Progenitor cell of endocrine pancreas (in vitro differentiated cells): ENCODE data around the gene POU6F1. TPM values are rescaled to one million over a fixed set of nuclear protein-coding genes. Genes with fewer than 3 reads are reported as not detected.
A peak's percentile ranks its signal among the peaks of the same experiment; 100 is the strongest.

Experiments used
- DNase-seq: peaks from one replicate; pipeline ENCODE4 v3.0.0; 2021; ENCODE audit warnings: low spot score; ENCODE audit not compliant: unreplicated experiment
- H3K27ac Mint-ChIP-seq: 2 replicates; pipeline ENCODE4 v1.8.0; 2021; ENCODE audit warnings: mild to moderate bottlenecking, moderate library complexity, mixed read lengths
- H3K27me3 Mint-ChIP-seq: 2 replicates; pipeline ENCODE4 v1.8.0; 2021; ENCODE audit warnings: mixed read lengths
- H3K36me3 Mint-ChIP-seq: 2 replicates; pipeline ENCODE4 v1.8.0; 2022; ENCODE audit warnings: mixed read lengths; ENCODE audit not compliant: insufficient read depth
- H3K4me1 Mint-ChIP-seq: 2 replicates; pipeline ENCODE4 v1.8.0; 2021; ENCODE audit warnings: low read depth, mixed read lengths
- H3K4me3 Mint-ChIP-seq: 2 replicates; pipeline ENCODE4 v1.8.0; 2021; ENCODE audit warnings: low read depth, mild to moderate bottlenecking, moderate library complexity, mixed read lengths
- H3K9me3 Mint-ChIP-seq: 2 replicates; pipeline ENCODE4 v1.8.0; 2021; ENCODE audit warnings: low read depth, mixed read lengths
- CTCF ChIP-seq: fragments of 200-600 bp; sonication (generic); IDR thresholded peaks from one replicate; pipeline ENCODE4 v1.5.0; 2021; ENCODE audit warnings: antibody characterized with exemption, mild to moderate bottlenecking; ENCODE audit not compliant: unreplicated experiment
- total RNA-seq: library from RNA; stranded (reverse); gene quantifications from 2 replicates; pipeline ENCODE4 v1.2.1, GENCODE V29; 2021

The POU6F1 gene
- total RNA-seq, 1 donor from 2014 or later: 8.2 TPM

GRCh38 chr12:51254536-51254935 lies 36.7 kb upstream of the POU6F1 start:
- H3K27me3 Mint-ChIP-seq: no peaks in the 10 kb centered on the region
- no peak overlapping the region for H3K4me3 Mint-ChIP-seq
- TF ChIP-seq CTCF: no peak
- no peaks in the 10 kb centered on the region for H3K9me3 Mint-ChIP-seq
- H3K36me3 Mint-ChIP-seq: no peaks in the 10 kb centered on the region
- H3K27ac Mint-ChIP-seq: no peak overlapping the region
- H3K4me1 Mint-ChIP-seq: no peaks in the 10 kb centered on the region
- no peak for DNase-seq

- Mint-ChIP-seq H3K4me3 (no peak overlapping the region), H3K27me3 (no peaks in the 10 kb centered on the region), H3K9me3 (no peaks in the 10 kb centered on the region), H3K36me3 (peaks cover 1% of the 10 kb centered on the region), H3K4me1 (no peaks in the 10 kb centered on the region), H3K27ac (no peak overlapping the region)
- no peak for TF ChIP-seq CTCF
- no peak for DNase-seq
Observed at GRCh38 chr12:51253276-51253675, 35.4 kb upstream of the POU6F1 start.

GRCh38 chr12:51247523-51248206 lies 29.8 kb upstream of the POU6F1 start:
- TF ChIP-seq CTCF: no peak
- Mint-ChIP-seq H3K36me3 (peaks cover 7% of the 10 kb centered on the region), H3K4me1 (peaks cover 3% of the 10 kb centered on the region), H3K9me3 (no peaks in the 10 kb centered on the region), H3K27ac (peak overlapping the region; percentile 71), H3K4me3 (no peak overlapping the region), H3K27me3 (no peaks in the 10 kb centered on the region)
- no peak for DNase-seq

- Mint-ChIP-seq H3K4me1 (peaks cover 3% of the 10 kb centered on the region), H3K27me3 (no peaks in the 10 kb centered on the region), H3K36me3 (peaks cover 13% of the 10 kb centered on the region), H3K9me3 (no peaks in the 10 kb centered on the region), H3K27ac (no peak overlapping the region), H3K4me3 (no peak overlapping the region)
- no peak for TF ChIP-seq CTCF
- no peak for DNase-seq
Observed at GRCh38 chr12:51246254-51246853, 28.5 kb upstream of the POU6F1 start.

GRCh38 chr12:51245476-51246253 lies 27.8 kb upstream of the POU6F1 start:
- DNase-seq: no peak
- Mint-ChIP-seq H3K36me3 (peaks cover 17% of the 10 kb centered on the region), H3K27ac (no peak overlapping the region)

More at GRCh38 chr12:51245476-51246253, 27.8 kb upstream of the POU6F1 start:
- Mint-ChIP-seq H3K9me3 (no peaks in the 10 kb centered on the region), H3K4me3 (no peak overlapping the region), H3K27me3 (no peaks in the 10 kb centered on the region), H3K4me1 (peaks cover 3% of the 10 kb centered on the region)
- TF ChIP-seq CTCF: no peak
